Left ventricle myocardium inferior (tissue), 1 donor: Measurements from ENCODE around the gene KRT84. TPM values are rescaled to one million over a fixed set of nuclear protein-coding genes. Genes with fewer than 3 reads are reported as not detected.

Source experiments
- DNase-seq: peaks from one replicate; pipeline ENCODE4 v3.0.0-alpha.2; 2020
- H3K27ac ChIP-seq: fragments of 200-600 bp; replicated peaks from 2 replicates; pipeline ENCODE4 v1.8.0; 2021
- H3K27me3 ChIP-seq: fragments of 200-600 bp; 2 replicates; pipeline ENCODE4 v1.8.0; 2021; ENCODE audit warnings: low read depth
- H3K36me3 ChIP-seq: fragments of 200-600 bp; 2 replicates; pipeline ENCODE4 v1.8.0; 2021
- H3K4me1 ChIP-seq: fragments of 200-600 bp; 2 replicates; pipeline ENCODE4 v1.8.0; 2021
- H3K4me3 ChIP-seq: fragments of 200-600 bp; 2 replicates; pipeline ENCODE4 v1.8.0; 2021; ENCODE audit warnings: mild to moderate bottlenecking, moderate library complexity
- H3K9me3 ChIP-seq: fragments of 200-600 bp; replicated peaks from 2 replicates; pipeline ENCODE4 v1.8.0; 2021
- CTCF ChIP-seq: fragments of 200-600 bp; IDR thresholded peaks from 2 replicates; pipeline ENCODE4 v1.8.0; 2021; ENCODE audit warnings: antibody characterized with exemption, mild to moderate bottlenecking, borderline replicate concordance
- intact Hi-C: fragments of 100-400 bp; cut with micrococcal nuclease; formaldehyde crosslinking; loops from one replicate; pipeline ENCODE4 v1.11.0; 2022
- total RNA-seq: library from RNA; stranded (reverse); fragmentation: NEBNext Ultra II Directional; extraction: Animal tissue kit (Norgen Biotek cat#: 25700); gene quantifications from one replicate; pipeline ENCODE4 v1.2.1, GENCODE V29; 2021
- donor health status: DM: no; HTN: yes; CAD: no; lungs with severe emphysema.

Gene KRT84
- total RNA-seq, 1 donor from 2014 or later, result not detected

GRCh38 chr12:52363111-52363679 is 22.3 kb downstream of the KRT84 start:
- Histone ChIP-seq H3K36me3 (no peaks in the 10 kb centered on the region), H3K4me1 (no peaks in the 10 kb centered on the region), H3K27me3 (peaks cover 69% of the 10 kb centered on the region), H3K4me3 (no peak overlapping the region), H3K27ac (no peak overlapping the region), H3K9me3 (no peaks in the 10 kb centered on the region)
- DNase-seq, result no peak
- no peak for TF ChIP-seq CTCF
- intact Hi-C loops, result no loop called here

- intact Hi-C loops, result no loop called here
- no peaks in the 10 kb centered on the region for H3K36me3 ChIP-seq
- peaks cover 71% of the 10 kb centered on the region for H3K27me3 ChIP-seq
- H3K4me3 ChIP-seq, result no peak overlapping the region
- no peak for TF ChIP-seq CTCF
- no peak overlapping the region for H3K27ac ChIP-seq
- DNase-seq, result no peak
- H3K9me3 ChIP-seq, result no peaks in the 10 kb centered on the region
- H3K4me1 ChIP-seq, result no peaks in the 10 kb centered on the region
These were observed 23.2 kb downstream of the KRT84 start for GRCh38 chr12:52362118-52362726.

GRCh38 chr12:52361553-52361952 is 23.9 kb downstream of the KRT84 start:
- TF ChIP-seq CTCF, result no peak
- Histone ChIP-seq H3K4me1 (no peaks in the 10 kb centered on the region), H3K4me3 (no peak overlapping the region), H3K9me3 (no peaks in the 10 kb centered on the region), H3K27ac (no peak overlapping the region), H3K36me3 (no peaks in the 10 kb centered on the region), H3K27me3 (peaks cover 71% of the 10 kb centered on the region)
- DNase-seq, result no peak
- intact Hi-C loops, result no loop called here

- no peaks in the 10 kb centered on the region for H3K4me1 ChIP-seq
- TF ChIP-seq CTCF, result no peak
- H3K4me3 ChIP-seq, result no peak overlapping the region
- intact Hi-C loops, result no loop called here
- H3K27ac ChIP-seq, result no peak overlapping the region
- H3K36me3 ChIP-seq, result no peaks in the 10 kb centered on the region
- DNase-seq, result no peak
- no peaks in the 10 kb centered on the region for H3K9me3 ChIP-seq
- peaks cover 74% of the 10 kb centered on the region for H3K27me3 ChIP-seq
These were observed 24.7 kb downstream of the KRT84 start for GRCh38 chr12:52360663-52361271.

GRCh38 chr12:52360106-52360662 is 25.3 kb downstream of the KRT84 start:
- Histone ChIP-seq H3K27me3 (peaks cover 75% of the 10 kb centered on the region), H3K36me3 (no peaks in the 10 kb centered on the region), H3K9me3 (no peaks in the 10 kb centered on the region), H3K27ac (no peak overlapping the region), H3K4me1 (no peaks in the 10 kb centered on the region), H3K4me3 (no peak overlapping the region)
- intact Hi-C loops, result no loop called here
- no peak for DNase-seq
- TF ChIP-seq CTCF, result no peak
